Measurements from ENCODE around the gene CACNG7. TPM values are rescaled to one million over a fixed set of nuclear protein-coding genes. Genes with fewer than 3 reads are reported as not detected.

Gene CACNG7
- total RNA-seq, 1 experiment from 2014 or later, result not detected

- Histone ChIP-seq H3K4me3 (replicated peaks in 1 of 2; ENCODE audit: low read depth in 1 of 2, low read length in 2 of 2) (peak overlapping the region; percentile 32 to 48), H3K27ac (ENCODE audit: low read depth, low read length) (peak overlapping the region; percentile 24; the same call in 1 of the 2 replicates), H3K4me1 (ENCODE audit: control insufficient read depth in 1 of 2, insufficient read depth in 2 of 2, low read length in 2 of 2) (peaks cover 21 to 37% of the 10 kb centered on the region in 2 experiments), H3K79me2 (ENCODE audit: insufficient read depth, low read length) (0 out of 2 replicates have a peak, but pooled peaks cover under 1% of the 10 kb centered on the region), H3K4me2 (ENCODE audit: low read length) (peak overlapping the region; percentile 82), H3K9me3 (ENCODE audit: control insufficient read depth in 1 of 2, insufficient read depth in 1 of 2, low read depth in 1 of 2, low read length in 2 of 2) (no peaks in the 10 kb centered on the region), H3K9ac (ENCODE audit: low read length) (no peak overlapping the region), H3K36me3 (ENCODE audit: control insufficient read depth in 1 of 2, insufficient read depth in 2 of 2, low read length in 2 of 2) (peaks cover 6 to 8% of the 10 kb centered on the region in 2 experiments; a peak in 2 of 4 replicates), H3K9me2 (ENCODE audit: insufficient read depth) (no peaks in the 10 kb centered on the region), H2AFZ (ENCODE audit: low read depth, low read length, poor library complexity, severe bottlenecking) (peak overlapping the region; percentile 41), H4K20me1 (ENCODE audit: insufficient read depth) (no peaks in the 10 kb centered on the region), H3K27me3 (ENCODE audit: insufficient read depth, low read length) (no peaks in the 10 kb centered on the region)
- DNase-seq (ENCODE audit: low read depth, low spot score), result no peak
- intact Hi-C loops (cut with micrococcal nuclease), result no loop called here
- CTCF ChIA-PET, result interaction anchor here (1.2 to 1.5 kb wide), 2 partner anchors 12 to 33 kb away, joined by 3 to 5 read pairs; partner anchors contain the start of gene MYADM
- RAD21 ChIA-PET (ENCODE audit: low non-redundant PET in 1 of 2, low total read pairs in 2 of 2, uncharacterized antibody in 2 of 2, unreplicated experiment in 2 of 2), result no interaction called here
- ATAC-seq, result peak; percentile 91
- POLR2A ChIA-PET, result interaction anchor here (1.4 to 1.7 kb wide), 3 partner anchors 11 to 101 kb away, joined by 4 to 8 read pairs (median 6); partner anchors contain the start of gene MYADM
- TF ChIP-seq FOSL1 (IDR thresholded peaks at IDR 0.05; ENCODE audit: low read depth) (no peak), SP1 (IDR thresholded peaks at IDR 0.05; ENCODE audit: low read depth) (no peak), EZH2phosphoT487 (IDR thresholded peaks at IDR 0.05; ENCODE audit: borderline replicate concordance) (no peak)
- TF ChIP-seq, protein P1, sequence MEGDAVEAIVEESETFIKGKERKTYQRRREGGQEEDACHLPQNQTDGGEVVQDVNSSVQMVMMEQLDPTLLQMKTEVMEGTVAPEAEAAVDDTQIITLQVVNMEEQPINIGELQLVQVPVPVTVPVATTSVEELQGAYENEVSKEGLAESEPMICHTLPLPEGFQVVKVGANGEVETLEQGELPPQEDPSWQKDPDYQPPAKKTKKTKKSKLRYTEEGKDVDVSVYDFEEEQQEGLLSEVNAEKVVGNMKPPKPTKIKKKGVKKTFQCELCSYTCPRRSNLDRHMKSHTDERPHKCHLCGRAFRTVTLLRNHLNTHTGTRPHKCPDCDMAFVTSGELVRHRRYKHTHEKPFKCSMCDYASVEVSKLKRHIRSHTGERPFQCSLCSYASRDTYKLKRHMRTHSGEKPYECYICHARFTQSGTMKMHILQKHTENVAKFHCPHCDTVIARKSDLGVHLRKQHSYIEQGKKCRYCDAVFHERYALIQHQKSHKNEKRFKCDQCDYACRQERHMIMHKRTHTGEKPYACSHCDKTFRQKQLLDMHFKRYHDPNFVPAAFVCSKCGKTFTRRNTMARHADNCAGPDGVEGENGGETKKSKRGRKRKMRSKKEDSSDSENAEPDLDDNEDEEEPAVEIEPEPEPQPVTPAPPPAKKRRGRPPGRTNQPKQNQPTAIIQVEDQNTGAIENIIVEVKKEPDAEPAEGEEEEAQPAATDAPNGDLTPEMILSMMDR (IDR thresholded peaks at IDR 0.05 in 2 of 3, conservative IDR thresholded peaks at IDR 0.05 in 1 of 3; ENCODE audit: borderline replicate concordance in 1 of 3, insufficient read depth in 1 of 3, low read depth in 2 of 3, low read length in 2 of 3), result no peak
- no TSS peak for BruUV-seq (replicated peaks)
These were observed 29.7 kb upstream of the CACNG7 start for GRCh38 chr19:53879140-53880081.

Measured in HCT116 (cell line).